Colonic mucosa (tissue), 4 donors: ENCODE results near the gene CDH4. TPM values are rescaled to one million over a fixed set of nuclear protein-coding genes. Genes with fewer than 3 reads are reported as not detected.

Experiments used
- DNase-seq: peaks from one replicate; pipeline ENCODE4 v3.0.0-alpha.2; 2020
- H3K27ac ChIP-seq: fragments of 200-600 bp; one replicate; pipeline ENCODE4 v1.8.0; 2021
- H3K27me3 ChIP-seq: fragments of 200-600 bp; one replicate; pipeline ENCODE4 v1.8.0; 2021
- H3K36me3 ChIP-seq: fragments of 200-600 bp; one replicate; pipeline ENCODE4 v1.8.0; 2021
- H3K4me1 ChIP-seq: fragments of 200-600 bp; one replicate; pipeline ENCODE4 v1.8.0; 2021; ENCODE audit warnings: mild to moderate bottlenecking
- H3K4me3 ChIP-seq: fragments of 200-600 bp; one replicate; pipeline ENCODE4 v1.8.0; 2021
- H3K9ac ChIP-seq, 2 donors: one replicate each; pipeline ENCODE4 v1.7.0; 2013; ENCODE audit warnings: control low read depth in 2 of 2, low read depth in 2 of 2, low read length in 2 of 2
- H3K9me3 ChIP-seq: fragments of 200-600 bp; one replicate; pipeline ENCODE4 v1.8.0; 2021
- CTCF ChIP-seq: fragments of 200-600 bp; IDR thresholded peaks from one replicate; pipeline ENCODE4 v1.8.0; 2022; ENCODE audit warnings: antibody characterized with exemption, mild to moderate bottlenecking
- intact Hi-C: fragments of 100-400 bp; cut with DNase I; formaldehyde crosslinking; loops from one replicate; pipeline ENCODE4 v1.14.1; 2022
- total RNA-seq, 2 donors: library from RNA; stranded (reverse); fragmentation: NEBNext Ultra II Directional in 1 of 2; extraction: Animal tissue kit (Norgen Biotek cat#: 25700) in 1 of 2; gene quantifications; one replicate each; pipeline ENCODE4 v1.2.1, GENCODE V29; 2021
- donor health status: healthy.
- donor health status: DM: no; HTN: no; CAD: no.
- donor health status: DM: no; HTN: no; CAD: no.

The CDH4 gene
- total RNA-seq, 2 donors from 2014 or later = 0.08 TPM; not detected in 1

- TF ChIP-seq CTCF = no peak
- no peak overlapping the region for H3K27ac ChIP-seq
- H3K9ac ChIP-seq = no peak overlapping the region
- H3K4me3 ChIP-seq = no peak overlapping the region
- H3K4me1 ChIP-seq = no peaks in the 10 kb centered on the region
- no peaks in the 10 kb centered on the region for H3K9me3 ChIP-seq
- DNase-seq = no peak
- intact Hi-C loops = no loop called here
- H3K27me3 ChIP-seq = no peaks in the 10 kb centered on the region
- no peaks in the 10 kb centered on the region for H3K36me3 ChIP-seq
These were observed 425.9 kb downstream of the CDH4 start for GRCh38 chr20:61677928-61678327.

GRCh38 chr20:61678437-61678836, 426.4 kb downstream of the CDH4 start:
- no peak for TF ChIP-seq CTCF
- intact Hi-C loops = no loop called here
- no peaks in the 10 kb centered on the region for H3K4me1 ChIP-seq
- H3K27me3 ChIP-seq = no peaks in the 10 kb centered on the region
- no peak overlapping the region for H3K27ac ChIP-seq
- no peak overlapping the region for H3K4me3 ChIP-seq
- no peak for DNase-seq
- no peak overlapping the region for H3K9ac ChIP-seq
- H3K36me3 ChIP-seq = no peaks in the 10 kb centered on the region
- H3K9me3 ChIP-seq = no peaks in the 10 kb centered on the region

GRCh38 chr20:61679473-61679872, 427.4 kb downstream of the CDH4 start:
- Histone ChIP-seq H3K4me1 (no peaks in the 10 kb centered on the region), H3K4me3 (no peak overlapping the region), H3K36me3 (no peaks in the 10 kb centered on the region), H3K27ac (no peak overlapping the region), H3K9ac (no peak overlapping the region), H3K27me3 (no peaks in the 10 kb centered on the region), H3K9me3 (no peaks in the 10 kb centered on the region)
- TF ChIP-seq CTCF = no peak
- no peak for DNase-seq
- intact Hi-C loops = no loop called here

GRCh38 chr20:61680096-61680495, 428.0 kb downstream of the CDH4 start:
- H3K9ac ChIP-seq = no peak overlapping the region
- H3K27ac ChIP-seq = no peak overlapping the region
- TF ChIP-seq CTCF = no peak
- H3K27me3 ChIP-seq = no peaks in the 10 kb centered on the region
- intact Hi-C loops = no loop called here
- no peak overlapping the region for H3K4me3 ChIP-seq
- no peaks in the 10 kb centered on the region for H3K9me3 ChIP-seq
- no peaks in the 10 kb centered on the region for H3K36me3 ChIP-seq
- H3K4me1 ChIP-seq = no peaks in the 10 kb centered on the region
- no peak for DNase-seq

- H3K4me1 ChIP-seq = no peaks in the 10 kb centered on the region
- no peaks in the 10 kb centered on the region for H3K27me3 ChIP-seq
- DNase-seq = no peak
- no peak overlapping the region for H3K4me3 ChIP-seq
- no peaks in the 10 kb centered on the region for H3K9me3 ChIP-seq
- H3K9ac ChIP-seq = no peak overlapping the region
- intact Hi-C loops = no loop called here
- no peaks in the 10 kb centered on the region for H3K36me3 ChIP-seq
- H3K27ac ChIP-seq = no peak overlapping the region
- no peak for TF ChIP-seq CTCF
These were observed 430.3 kb downstream of the CDH4 start for GRCh38 chr20:61682114-61682995.
